HepG2 (cell line): ENCODE data around the gene MOCS1. TPM values are rescaled to one million over a fixed set of nuclear protein-coding genes. Genes with fewer than 3 reads are reported as not detected.
A peak's percentile ranks its signal among the peaks of the same experiment; 100 is the strongest.

ENCODE experiments used
- AGO2 ChIP-seq: fragments of 200-400 bp; formaldehyde crosslinking; optimal IDR thresholded peaks from 2 replicates; pipeline ENCODE3; 2017; ENCODE audit warnings: mild to moderate bottlenecking, low read depth, low read length, moderate library complexity
- CBX2 ChIP-seq, 2 experiments: fragments of 200-600 bp in 1 of 2; sonication (generic); formaldehyde crosslinking in 1 of 2; IDR thresholded peaks; 2 replicates each; pipeline versions ENCODE4 v1.7.0 to v1.8.1; 2018 to 2022; ENCODE audit warnings: low read depth in 2 of 2, low read length in 1 of 2, mild to moderate bottlenecking in 1 of 2, missing genetic modification reagents in 1 of 2
- GLMP ChIP-seq: sonication (generic); formaldehyde crosslinking; IDR thresholded peaks from 2 replicates; pipeline ENCODE4 v1.9.0; 2021; ENCODE audit warnings: missing genetic modification reagents, mild to moderate bottlenecking, borderline replicate concordance
- HDAC1 ChIP-seq: sonication (generic); formaldehyde crosslinking; IDR thresholded peaks from 2 replicates; pipeline ENCODE4 v1.5.1; 2020; ENCODE audit warnings: mild to moderate bottlenecking, missing genetic modification reagents
- KLF6 ChIP-seq: IDR thresholded peaks from 2 replicates; pipeline ENCODE4 v1.8.0; 2016; ENCODE audit warnings: missing biosample characterization, missing genetic modification reagents
- MED8 ChIP-seq: sonication (generic); formaldehyde crosslinking; IDR thresholded peaks from 2 replicates; pipeline ENCODE4 v1.8.1; 2023; ENCODE audit warnings: mild to moderate bottlenecking, missing genetic modification reagents; ENCODE audit not compliant: insufficient replicate concordance
- ONECUT2 ChIP-seq: sonication (generic); formaldehyde crosslinking; IDR thresholded peaks from 2 replicates; pipeline ENCODE4 v1.4.0; 2020; ENCODE audit warnings: missing genetic modification reagents
- RERE ChIP-seq: IDR thresholded peaks from 2 replicates; pipeline ENCODE4 v1.6.1; 2016; ENCODE audit warnings: low read depth, missing genetic modification reagents, missing compliant biosample characterization
- RORA ChIP-seq: sonication (generic); formaldehyde crosslinking; IDR thresholded peaks from 2 replicates; pipeline ENCODE4 v1.5.0; 2020; ENCODE audit warnings: mild to moderate bottlenecking, missing genetic modification reagents, moderate library complexity
- SOX5 ChIP-seq: IDR thresholded peaks from 2 replicates; pipeline ENCODE4 v1.6.1; 2016; ENCODE audit warnings: borderline replicate concordance
- SP5 ChIP-seq: IDR thresholded peaks from 2 replicates; pipeline ENCODE4 v1.6.1; 2016; ENCODE audit warnings: low read depth, borderline replicate concordance
- STAT6 ChIP-seq: sonication (generic); formaldehyde crosslinking; IDR thresholded peaks from 2 replicates; pipeline ENCODE4 v1.4.0; 2020; ENCODE audit warnings: missing genetic modification reagents, mild to moderate bottlenecking, borderline replicate concordance
- TIGD3 ChIP-seq: sonication (generic); formaldehyde crosslinking; IDR thresholded peaks from 2 replicates; pipeline ENCODE4 v1.5.1; 2020; ENCODE audit warnings: mild to moderate bottlenecking, missing genetic modification reagents, borderline replicate concordance
- ZNF124 ChIP-seq: sonication (generic); formaldehyde crosslinking; IDR thresholded peaks from 2 replicates; pipeline ENCODE4 v1.4.0; 2020; ENCODE audit warnings: missing genetic modification reagents
- ZNF143 ChIP-seq: sonication (generic); formaldehyde crosslinking; IDR thresholded peaks from 2 replicates; pipeline ENCODE4 v1.4.0; 2020; ENCODE audit warnings: missing genetic modification reagents
- ZNF235 ChIP-seq: sonication (generic); formaldehyde crosslinking; IDR thresholded peaks from 2 replicates; pipeline ENCODE4 v1.8.1; 2023; ENCODE audit warnings: mild to moderate bottlenecking, missing genetic modification reagents, borderline replicate concordance
- ZNF451 ChIP-seq: sonication (generic); formaldehyde crosslinking; IDR thresholded peaks from 2 replicates; pipeline ENCODE4 v1.5.0; 2020; ENCODE audit warnings: mild to moderate bottlenecking, missing genetic modification reagents
- ZNF552 ChIP-seq: sonication (generic); formaldehyde crosslinking; IDR thresholded peaks from 2 replicates; pipeline ENCODE4 v1.9.0; 2022; ENCODE audit warnings: missing genetic modification reagents, mild to moderate bottlenecking, borderline replicate concordance
- ZNF749 ChIP-seq: sonication (generic); formaldehyde crosslinking; IDR thresholded peaks from 2 replicates; pipeline ENCODE4 v1.8.0; 2022; ENCODE audit warnings: mild to moderate bottlenecking, missing genetic modification reagents, moderate library complexity, borderline replicate concordance
- polyA plus RNA-seq, 8 experiments: library from polyadenylated mRNA; depleted of rRNA in 3 of 8; stranded (reverse) in 7 of 8; unstranded in 1 of 8; fragments of >200 nt; fragmentation: Illumina TruSeq in 4 of 8; extraction: Trizol in 4 of 8; gene quantifications; 2 replicates each; pipeline versions ENCODE4 v1.2.1 to v1.2.3, GENCODE V29; 2011 to 2016; ENCODE audit warnings: low read depth in 4 of 8, missing spikeins in 1 of 8, mixed read lengths in 1 of 8; ENCODE audit not compliant: insufficient read depth in 1 of 8
- total RNA-seq, 5 experiments: library from RNA; depleted of rRNA; stranded (reverse); fragments of >200 nt; fragmentation: Illumina TruSeq; extraction: Trizol; gene quantifications; 2 replicates each; pipeline ENCODE4 v1.2.3, GENCODE V29; 2016; ENCODE audit warnings: low read depth in 1 of 5

MOCS1 gene
- total and polyA plus RNA-seq, 2 of the 13 experiments (the other 11 are each of a cell fraction or from before 2014, with no cell fraction given), result 5.3 to 11.7 TPM

GRCh38 chr6:39934131-39934757 lies at the start of gene MOCS1 (continued):
- TF ChIP-seq SP5 (CRISPR knock-in tag), result no peak
- TF ChIP-seq TIGD3 (CRISPR knock-in tag), result no peak
- TF ChIP-seq GLMP (CRISPR knock-in tag), result no peak
- no peak for TF ChIP-seq STAT6 (CRISPR knock-in tag)
- TF ChIP-seq ZNF235, result no peak
- no peak for TF ChIP-seq HDAC1 (CRISPR knock-in tag)
- peak; percentile 89; the same call in 1 of the 2 replicates for TF ChIP-seq ZNF451 (CRISPR knock-in tag)
- no peak for TF ChIP-seq RORA (CRISPR knock-in tag)
- TF ChIP-seq AGO2, result no peak
- TF ChIP-seq MED8 (CRISPR knock-in tag), result no peak
- no peak for TF ChIP-seq ONECUT2
- TF ChIP-seq RERE (CRISPR knock-in tag), result no peak
- no peak for TF ChIP-seq CBX2 (IDR thresholded peaks at IDR 0.05; ENCODE audit: low read depth, low read length)
- TF ChIP-seq CBX2 (CRISPR knock-in tag; IDR thresholded peaks at IDR 0.05; ENCODE audit: low read depth), result no peak
- TF ChIP-seq SOX5 (CRISPR knock-in tag), result no peak
- TF ChIP-seq ZNF143 (CRISPR knock-in tag), result peak; percentile 95
- no peak; the same call in 1 of the 2 replicates for TF ChIP-seq ZNF552 (CRISPR knock-in tag)
- peak; percentile 75; the same call in 1 of the 2 replicates for TF ChIP-seq ZNF749 (CRISPR knock-in tag)
- TF ChIP-seq ZNF124 (CRISPR knock-in tag), result peak; percentile 57; the same call in 1 of the 2 replicates
- peak; percentile 77 for TF ChIP-seq KLF6 (CRISPR knock-in tag)
